Loucy (cell line): ENCODE measurements around the gene ZNF774.
"Not testable (repeated sequence)": the region's sequence is repeated elsewhere in the genome, so short reads cannot be mapped to it uniquely, and the experiment has no call there.

Experiments
- EZH2phosphoT487 ChIP-seq: fragments of 200-600 bp; IDR thresholded peaks from 2 replicates; pipeline ENCODE4 v1.6.1; 2018; ENCODE audit warnings: antibody characterized with exemption, mild to moderate bottlenecking, moderate library complexity, borderline replicate concordance
- TF ChIP-seq, protein P1 (sequence below): fragments of 200-600 bp; sonication (generic); conservative IDR thresholded peaks from 2 replicates; pipeline ENCODE4 v1.5.1; 2014; ENCODE audit warnings: mild to moderate bottlenecking, antibody characterized with exemption, low read length

DNA sequence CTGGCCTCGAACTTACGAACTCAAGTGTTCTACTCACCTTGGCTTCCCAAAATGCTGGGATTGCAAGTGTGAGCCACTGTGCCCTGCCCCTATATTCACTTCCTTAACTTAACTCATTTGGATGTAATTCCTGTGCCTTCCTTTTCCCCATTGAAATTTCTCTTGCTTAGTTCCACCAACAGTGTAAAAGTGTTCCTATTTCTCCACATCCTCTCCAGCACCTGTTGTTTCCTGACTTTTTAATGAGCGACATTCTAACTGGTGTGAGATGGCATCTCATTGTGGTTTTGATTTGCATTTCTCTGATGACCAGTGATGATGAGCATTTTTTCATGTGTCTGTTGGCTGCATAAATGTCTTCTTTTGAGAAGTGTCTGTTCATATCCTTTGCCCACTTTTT lies 57.5 kb downstream of the ZNF774 start:
- TF ChIP-seq, protein P1, sequence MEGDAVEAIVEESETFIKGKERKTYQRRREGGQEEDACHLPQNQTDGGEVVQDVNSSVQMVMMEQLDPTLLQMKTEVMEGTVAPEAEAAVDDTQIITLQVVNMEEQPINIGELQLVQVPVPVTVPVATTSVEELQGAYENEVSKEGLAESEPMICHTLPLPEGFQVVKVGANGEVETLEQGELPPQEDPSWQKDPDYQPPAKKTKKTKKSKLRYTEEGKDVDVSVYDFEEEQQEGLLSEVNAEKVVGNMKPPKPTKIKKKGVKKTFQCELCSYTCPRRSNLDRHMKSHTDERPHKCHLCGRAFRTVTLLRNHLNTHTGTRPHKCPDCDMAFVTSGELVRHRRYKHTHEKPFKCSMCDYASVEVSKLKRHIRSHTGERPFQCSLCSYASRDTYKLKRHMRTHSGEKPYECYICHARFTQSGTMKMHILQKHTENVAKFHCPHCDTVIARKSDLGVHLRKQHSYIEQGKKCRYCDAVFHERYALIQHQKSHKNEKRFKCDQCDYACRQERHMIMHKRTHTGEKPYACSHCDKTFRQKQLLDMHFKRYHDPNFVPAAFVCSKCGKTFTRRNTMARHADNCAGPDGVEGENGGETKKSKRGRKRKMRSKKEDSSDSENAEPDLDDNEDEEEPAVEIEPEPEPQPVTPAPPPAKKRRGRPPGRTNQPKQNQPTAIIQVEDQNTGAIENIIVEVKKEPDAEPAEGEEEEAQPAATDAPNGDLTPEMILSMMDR, result not testable (repeated sequence)
- not testable (repeated sequence) for TF ChIP-seq EZH2phosphoT487
